ENCODE measurements around the gene USE1.

- TF ChIP-seq CTCF (IDR thresholded peaks at IDR 0.05; ENCODE audit: insufficient read depth, low read length, poor library complexity, severe bottlenecking) (no peak), EZH2phosphoT487 (conservative IDR thresholded peaks at IDR 0.05; ENCODE audit: low read length) (no peak)
Measured at GRCh38 chr19:17259934-17260333, 44.8 kb downstream of the USE1 start.
